GM19035 (cell line): ENCODE data around the gene GNA12.
"Not testable (repeated sequence)": the region's sequence is repeated elsewhere in the genome, so short reads cannot be mapped to it uniquely, and the experiment has no call there.

Experiments
- ATAC-seq: cut with Tn5 transposase; IDR thresholded peaks from one replicate; pipeline ENCODE4 v1.9.1; 2021; ENCODE audit not compliant: unreplicated experiment

The GNA12 gene

DNA sequence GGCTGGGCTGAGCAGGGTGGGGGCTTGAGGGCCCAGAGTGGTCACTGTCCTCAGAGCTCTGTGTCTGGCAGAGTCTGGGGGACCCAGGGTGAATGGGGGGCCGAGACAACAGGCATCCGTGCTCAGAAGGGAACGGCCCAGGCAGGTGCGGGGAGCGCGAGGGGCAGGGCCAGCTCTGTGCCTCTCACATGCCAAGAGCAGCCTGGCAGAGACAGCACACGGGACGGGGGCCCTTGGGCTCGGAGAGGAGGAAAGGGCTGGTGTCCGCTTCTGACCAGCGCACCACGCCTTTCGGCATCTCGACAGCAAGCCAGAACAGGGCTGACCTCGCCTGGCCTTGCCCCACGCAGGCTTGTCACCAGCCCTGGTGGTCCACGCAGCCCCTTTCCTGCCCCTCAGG, 142.7 kb downstream of the GNA12 start:
- no peak for ATAC-seq

DNA sequence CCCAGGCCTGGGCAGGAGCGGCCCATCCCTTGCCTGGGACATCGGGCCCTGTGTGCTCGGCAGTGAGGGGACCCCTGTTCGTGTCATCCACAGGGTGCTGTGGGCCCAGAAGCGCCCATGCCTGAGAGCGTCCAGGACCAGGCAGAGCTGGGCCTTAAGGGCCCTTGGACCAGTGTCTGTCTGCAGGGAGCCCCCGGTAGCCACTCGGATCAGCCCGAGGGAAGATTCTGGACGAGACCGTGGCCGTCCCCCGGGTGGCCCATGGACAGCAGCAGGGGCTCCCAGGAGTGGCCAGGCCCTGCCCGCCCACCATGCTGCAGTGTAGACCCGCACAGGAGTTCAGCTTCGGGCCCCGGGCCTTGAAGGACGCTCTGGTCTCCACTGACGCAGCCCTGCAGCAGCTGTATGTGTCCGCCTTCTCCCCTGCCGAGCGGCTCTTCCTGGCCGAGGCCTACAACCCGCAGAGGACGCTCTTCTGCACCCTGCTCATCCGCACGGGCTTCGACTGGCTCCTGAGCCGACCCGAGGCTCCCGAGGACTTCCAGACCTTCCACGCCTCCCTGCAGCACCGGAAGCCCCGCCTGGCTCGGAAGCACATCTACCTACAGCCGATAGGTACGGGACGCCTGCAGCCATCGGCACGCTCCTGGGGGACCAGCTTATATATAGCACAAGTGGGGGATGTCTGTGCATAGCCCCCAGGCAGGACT, 143.8 kb downstream of the GNA12 start:
- ATAC-seq, result no peak

DNA sequence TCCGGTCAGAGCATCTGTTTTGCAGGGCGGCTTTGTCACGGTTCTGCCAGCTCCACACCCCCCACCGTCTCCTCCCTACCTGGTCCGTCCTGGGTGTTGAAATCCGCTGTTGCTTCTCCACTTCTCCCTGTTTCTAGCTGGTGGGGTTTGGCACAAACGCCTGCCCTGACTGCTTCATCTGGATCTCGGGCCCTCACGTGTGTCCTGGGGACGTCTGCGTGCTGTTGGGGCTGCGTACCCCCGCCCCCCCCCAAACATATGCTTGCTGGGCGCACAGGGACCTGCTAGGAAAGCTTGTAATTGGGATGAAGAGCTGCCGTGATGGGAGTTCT, 144.9 kb downstream of the GNA12 start:
- ATAC-seq, result no peak

DNA sequence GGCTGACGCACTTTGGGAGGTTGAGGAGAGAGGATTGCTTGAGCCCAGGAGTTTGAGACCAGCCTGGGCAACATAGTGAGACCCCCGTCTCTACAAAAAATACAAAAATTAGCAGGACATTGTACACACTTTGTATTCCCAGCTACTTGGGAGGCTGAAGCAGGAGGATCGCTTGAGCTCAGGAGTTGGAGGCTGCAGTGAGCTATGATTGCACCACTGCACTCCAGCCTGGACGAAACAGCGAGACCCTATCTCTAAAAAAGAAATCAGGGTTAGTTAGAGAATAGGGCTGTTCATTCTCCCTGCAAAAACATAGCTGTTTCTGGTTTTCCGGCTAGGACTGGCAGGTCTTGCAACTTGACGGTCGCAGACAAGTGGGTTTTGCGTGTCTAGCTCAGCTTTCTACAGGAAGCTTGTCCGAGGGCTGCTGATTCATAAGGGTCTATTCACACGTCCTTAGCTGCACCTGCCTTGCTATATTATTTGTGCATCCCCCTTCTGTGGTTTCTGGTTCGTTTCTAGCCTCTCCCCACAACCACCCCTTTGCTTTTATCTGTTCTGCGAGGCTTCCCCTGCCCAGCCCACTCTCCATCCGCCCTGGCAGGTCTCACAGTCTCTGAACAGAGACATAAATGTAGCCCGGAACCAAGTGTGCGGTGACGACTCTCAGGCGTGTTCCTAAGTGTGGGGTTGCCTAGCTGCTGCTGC, 145.4 kb downstream of the GNA12 start:
- peak; percentile 89 for ATAC-seq

DNA sequence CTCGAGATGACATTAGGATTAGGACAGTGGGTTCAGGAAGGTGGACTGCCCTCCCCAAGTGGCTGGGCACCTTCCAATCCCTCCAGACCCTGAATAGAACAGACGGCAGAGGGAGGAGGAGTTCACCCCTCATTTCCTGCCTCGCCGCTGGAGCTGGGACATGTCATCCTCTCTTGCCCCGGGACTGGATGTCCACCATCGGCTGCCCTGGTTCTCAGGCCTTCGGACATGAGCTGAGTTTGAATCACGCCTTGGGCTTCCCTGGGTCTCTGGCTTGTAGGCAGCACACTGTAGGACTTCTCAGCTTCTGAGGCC, 150.0 kb downstream of the GNA12 start:
- not testable (repeated sequence) for ATAC-seq

DNA sequence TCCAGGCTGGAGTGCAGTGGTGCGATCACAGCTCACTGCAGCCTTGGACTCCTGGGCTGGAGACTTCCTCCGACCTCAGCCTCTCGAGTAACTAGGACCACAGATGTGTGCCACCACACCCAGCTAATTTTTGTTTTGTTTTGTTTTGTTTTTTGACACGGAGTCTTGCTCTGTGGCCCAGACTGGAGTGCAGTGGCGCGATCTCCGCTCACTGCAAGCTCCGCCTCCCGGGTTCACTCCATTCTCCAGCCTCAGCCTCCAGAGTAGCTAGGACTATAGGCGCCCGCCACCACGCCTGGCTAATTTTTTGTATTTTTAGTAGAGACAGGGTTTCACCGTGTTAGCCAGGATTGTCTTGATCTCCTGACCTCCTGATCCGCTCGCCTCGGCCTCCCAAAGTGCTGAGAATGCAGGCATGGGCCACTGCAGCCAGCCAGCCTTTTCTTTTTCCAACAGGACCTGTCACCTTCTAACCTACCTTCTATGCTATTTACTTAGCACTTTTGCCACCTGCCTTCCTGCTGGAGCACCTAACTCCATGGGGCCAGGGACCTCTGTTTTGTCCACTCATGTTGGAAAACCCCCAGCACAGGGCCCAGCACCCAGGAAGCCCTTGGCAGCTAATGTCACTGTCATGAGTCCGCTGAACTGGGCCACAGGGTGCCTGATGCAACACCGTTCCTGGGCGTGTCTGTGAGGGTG, 150.5 kb downstream of the GNA12 start:
- ATAC-seq, result not testable (repeated sequence)

DNA sequence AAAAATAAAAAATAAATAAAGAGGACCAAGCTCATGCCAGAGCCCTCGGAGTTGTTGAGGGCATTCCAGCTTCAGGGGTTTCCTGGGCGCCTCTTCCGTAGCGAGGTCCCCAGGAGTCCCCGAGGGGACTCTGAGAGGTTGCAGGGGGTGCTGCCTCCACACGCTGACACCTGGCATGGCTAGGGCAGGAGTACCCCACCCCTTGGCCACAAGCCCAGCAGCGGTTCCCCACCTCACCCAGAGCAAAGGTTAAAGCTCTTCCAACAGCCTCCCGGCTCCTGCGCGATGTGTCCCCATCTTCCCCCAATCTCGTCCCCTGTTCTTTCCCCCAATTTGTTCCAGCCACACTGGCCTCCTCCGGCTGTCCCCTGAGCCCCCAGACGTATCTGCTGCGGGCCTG, 151.6 kb downstream of the GNA12 start:
- ATAC-seq, result no peak

DNA sequence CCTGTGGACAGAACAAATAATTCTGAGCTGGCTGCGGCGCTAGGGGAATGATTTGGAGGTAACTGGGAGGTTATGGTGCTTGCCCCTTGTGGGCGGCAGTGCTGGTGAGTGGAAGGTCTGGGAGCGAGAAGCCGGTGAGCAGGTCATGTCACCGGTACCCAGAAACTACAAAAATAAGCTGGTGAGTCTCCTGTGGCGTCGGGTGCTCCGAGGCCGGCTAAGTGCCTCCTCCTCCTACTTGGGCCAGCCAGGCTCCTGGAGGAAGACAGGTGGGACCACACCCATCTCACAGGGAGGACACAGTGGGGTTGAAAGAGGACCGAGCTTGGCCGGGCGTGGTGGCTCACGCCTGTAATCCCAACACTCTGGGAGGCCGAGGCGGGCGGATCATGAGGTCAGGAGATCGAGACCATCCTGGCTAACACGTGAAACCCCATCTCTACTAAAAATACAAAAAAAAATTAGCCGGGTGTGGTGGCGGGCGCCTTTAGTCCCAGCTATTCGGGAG, 152.1 kb downstream of the GNA12 start:
- ATAC-seq, result not testable (repeated sequence)

DNA sequence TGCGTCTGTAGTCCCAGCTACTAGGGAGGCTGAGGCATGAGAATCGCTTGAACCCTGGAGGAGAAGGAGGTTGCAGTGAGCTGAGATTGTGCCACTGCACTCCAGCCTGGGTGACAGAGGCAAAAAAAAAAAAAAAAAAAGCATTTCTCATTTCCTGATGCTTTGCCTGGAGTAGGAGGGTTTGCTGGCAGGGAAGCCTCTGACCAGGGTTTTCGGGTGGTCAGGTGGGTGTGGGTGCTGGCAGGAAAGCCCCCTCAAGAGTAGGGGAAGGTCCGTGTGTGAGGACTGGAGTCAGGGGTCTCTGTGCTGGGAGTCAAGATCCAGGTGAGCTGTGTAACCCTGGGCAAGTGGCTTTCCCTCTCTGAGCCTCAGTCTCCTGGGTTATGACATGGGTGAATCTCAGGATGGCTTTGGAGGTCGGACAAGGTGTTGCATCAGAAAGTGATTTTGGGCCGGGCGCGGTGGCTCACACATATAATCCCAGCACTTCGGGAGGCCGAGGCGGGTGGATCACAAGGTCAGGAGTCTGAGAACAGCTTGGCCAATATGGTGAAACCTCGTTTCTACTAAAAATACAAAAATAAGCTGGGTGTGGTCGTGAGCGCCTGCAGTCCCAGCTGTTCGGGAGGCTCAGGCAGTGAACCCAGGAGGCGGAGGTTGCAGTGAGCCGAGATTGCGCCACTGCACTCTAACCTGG, 152.9 kb downstream of the GNA12 start:
- ATAC-seq, result no peak

DNA sequence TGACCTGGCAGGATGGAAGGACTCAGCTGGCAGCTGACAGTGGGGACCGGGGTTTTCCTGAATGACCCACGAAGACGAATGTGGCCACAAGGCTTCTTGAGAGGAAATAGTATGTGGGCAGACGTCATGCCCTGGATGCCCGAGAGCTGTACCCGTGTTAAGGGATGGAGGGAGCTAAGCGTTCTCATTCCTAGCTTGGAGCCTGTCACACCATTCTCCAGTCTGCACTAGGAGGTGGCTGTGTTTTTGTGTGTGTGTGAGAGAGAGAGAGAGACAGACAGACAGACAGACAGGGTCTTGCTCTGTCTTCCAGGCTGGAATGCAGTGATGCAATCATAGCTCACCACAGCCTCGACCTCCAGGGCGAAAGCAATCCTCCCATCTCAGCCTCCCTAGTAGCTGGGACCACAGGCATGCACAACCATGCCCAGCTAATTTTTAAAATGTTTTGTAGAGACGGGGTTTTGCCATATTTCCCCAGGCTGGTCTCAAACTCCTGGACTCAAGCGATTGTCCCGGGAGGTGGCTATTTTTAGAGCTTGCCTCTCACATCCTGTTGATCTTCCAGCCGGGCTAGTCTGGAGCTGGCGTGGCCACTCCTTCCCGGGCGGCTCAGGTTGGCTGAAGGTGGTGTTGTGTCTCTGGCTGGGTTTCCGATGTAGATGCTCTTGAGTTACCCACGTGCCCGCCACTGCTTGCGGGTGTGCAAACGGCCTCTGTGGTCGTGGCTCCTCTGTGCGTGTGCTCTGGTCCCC, 154.0 kb downstream of the GNA12 start:
- ATAC-seq, result no peak

DNA sequence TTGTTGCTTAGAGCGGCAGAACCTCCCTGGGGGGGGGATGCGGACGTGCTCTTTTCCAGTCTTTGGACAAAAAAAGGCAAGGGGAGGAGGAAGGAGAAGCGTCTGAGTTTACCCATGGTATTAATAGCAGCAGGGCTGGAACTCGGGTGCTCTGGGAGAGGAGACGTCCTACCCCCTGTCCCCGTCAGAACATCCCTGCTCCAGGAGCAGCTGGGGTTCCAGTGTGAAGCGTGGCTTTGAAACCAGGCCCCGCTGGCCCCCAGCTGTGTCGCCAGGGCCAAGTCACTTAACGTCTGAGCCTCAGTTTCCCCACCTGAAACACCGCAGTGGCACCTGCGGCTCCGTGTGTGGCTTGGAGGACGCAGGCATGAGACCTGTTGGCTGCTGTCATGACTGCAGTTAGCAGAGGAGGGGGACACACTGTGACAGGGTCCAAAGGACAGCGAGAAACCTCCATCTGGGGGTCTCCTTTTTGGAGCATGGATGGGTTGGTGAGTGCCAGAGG, 154.7 kb downstream of the GNA12 start:
- ATAC-seq, result no peak

DNA sequence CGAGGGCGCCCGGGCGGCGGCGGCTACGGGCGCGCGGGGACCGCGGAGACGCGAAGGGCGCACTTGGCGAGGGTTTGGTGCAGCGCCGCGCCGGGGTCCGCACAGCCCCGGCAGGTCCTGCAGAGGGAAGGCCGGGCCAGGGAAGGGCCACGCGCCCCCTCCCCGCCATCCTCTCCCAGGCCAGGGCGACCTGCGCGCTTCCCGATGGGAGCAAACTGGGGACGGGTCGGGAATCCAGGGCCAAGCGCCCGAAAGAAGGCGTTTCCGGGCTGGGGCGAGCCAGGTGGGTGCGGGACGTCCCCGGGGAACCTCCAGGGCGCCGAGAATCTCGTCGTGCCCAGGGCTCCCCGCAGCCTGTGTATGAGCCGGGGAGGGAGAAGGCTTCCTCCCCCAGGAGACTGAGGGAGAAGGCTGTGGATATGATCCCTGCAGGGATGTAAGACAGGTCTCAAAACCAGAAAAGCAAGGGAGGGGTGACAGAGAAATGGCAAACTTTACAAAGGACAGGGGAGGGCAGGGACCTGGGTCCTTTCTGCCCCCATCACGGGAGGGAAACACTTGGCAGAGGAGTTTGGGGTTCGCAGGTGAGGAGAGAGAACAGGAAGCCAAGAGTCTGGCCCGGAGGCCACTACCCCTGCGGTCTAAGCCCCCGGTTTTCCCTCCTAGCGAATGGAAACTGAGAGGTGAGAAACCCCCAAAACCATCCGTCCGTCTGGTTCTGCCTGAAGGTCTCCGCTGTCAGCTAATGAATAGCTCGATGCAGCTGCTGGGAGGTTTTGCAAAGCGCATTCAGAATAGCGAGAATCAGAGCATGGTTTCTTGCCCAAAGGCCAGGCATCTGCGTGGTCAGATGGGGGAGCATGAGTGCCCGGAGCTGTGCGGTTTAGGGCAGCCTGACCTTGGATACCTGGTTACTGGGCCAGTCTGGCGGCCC, 155.4 kb downstream of the GNA12 start:
- ATAC-seq, result peak; percentile 64

DNA sequence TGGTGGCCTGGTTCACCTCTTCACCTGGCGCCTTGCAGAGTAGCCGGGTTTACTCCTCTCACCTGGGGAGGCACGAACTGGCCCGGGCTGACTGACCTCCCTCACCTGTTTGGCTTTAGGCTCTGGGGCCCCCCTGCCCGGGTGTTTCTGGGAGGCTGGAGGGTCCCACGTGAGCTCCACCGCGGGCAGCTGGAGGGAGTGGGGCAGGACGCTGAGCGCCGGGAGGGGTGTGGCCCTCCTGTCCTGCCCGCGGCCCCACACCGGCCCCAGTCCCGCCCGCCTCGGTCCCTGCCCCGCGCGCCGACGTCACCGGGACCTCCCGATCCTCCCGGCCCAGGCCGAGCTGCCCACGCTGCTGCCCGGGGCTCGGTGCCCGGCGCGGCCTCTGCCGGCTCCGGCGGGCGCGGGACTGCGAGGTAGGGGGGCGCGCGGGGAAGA, 156.2 kb downstream of the GNA12 start, which contains the start of gene AMZ1:
AMZ1 (plus strand) TSS at position 322 of the 438 bp plus-strand sequence. CDS start 12,250 bp downstream, outside the sequence.
- no peak for ATAC-seq

DNA sequence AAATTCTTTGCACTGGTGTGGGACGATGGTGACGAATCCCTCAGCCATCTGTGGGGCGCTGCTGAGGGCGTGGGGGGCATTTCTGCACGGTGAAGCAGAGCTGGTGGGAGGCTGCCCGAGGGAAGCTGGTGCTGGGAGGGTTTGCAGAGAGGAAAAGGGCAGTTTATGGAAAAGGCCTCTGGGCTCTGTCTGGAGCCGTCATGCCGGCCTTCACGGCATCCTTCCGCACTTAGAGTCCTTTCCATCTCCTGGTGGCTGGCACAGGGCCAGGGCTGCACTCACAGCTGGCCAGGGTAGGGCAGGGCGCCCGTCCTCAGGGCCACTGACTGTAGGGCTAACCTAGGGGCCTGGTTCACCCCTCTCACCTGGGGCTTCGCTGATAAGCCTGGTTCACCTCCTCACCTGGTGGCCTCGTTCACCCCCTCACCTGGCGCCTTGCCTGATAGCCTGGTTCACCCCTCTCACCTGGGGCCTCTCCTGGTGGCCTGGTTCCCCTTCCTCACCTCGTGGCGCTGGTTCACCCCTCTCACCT, 156.7 kb downstream of the GNA12 start:
- no peak for ATAC-seq

DNA sequence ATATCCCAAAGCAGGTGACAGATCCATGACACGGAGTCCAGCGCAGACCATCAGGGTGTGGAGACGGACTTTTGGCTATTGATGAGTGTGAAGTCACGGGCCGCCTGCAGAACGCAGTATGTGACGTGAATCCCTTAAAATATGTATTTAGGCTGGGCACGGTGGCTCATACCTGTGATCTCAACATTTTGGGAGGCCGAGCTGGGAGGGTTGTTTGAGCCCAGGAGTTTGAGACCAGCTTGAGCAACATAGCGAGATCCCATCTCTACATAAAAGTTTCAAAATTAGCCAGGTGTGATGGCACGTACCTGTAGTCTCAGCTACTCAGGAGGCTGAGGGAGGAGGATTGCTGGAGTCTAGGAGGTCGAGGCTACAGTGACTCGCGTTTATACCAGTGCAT, 158.0 kb downstream of the GNA12 start:
- ATAC-seq, result no peak

DNA sequence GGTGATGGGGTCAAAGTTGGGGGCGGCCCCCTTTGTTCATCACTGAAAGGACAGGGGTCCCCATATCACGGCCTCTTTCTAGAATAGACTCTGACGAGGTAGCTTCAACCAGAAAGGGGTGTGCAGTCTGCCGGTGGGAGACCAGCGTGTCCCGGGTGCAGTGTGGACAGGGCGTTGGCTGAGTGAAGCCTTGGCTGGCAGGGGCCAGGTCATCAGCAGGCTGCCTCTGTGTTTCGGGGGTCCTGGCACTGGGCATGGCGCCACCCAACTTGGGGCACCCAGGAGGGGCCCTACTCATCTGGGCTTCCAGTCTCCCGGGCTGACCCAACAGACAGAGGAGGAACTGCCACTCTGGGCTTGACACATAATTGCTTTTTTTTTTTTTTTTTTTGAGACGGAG, 159.6 kb downstream of the GNA12 start:
- ATAC-seq, result no peak

DNA sequence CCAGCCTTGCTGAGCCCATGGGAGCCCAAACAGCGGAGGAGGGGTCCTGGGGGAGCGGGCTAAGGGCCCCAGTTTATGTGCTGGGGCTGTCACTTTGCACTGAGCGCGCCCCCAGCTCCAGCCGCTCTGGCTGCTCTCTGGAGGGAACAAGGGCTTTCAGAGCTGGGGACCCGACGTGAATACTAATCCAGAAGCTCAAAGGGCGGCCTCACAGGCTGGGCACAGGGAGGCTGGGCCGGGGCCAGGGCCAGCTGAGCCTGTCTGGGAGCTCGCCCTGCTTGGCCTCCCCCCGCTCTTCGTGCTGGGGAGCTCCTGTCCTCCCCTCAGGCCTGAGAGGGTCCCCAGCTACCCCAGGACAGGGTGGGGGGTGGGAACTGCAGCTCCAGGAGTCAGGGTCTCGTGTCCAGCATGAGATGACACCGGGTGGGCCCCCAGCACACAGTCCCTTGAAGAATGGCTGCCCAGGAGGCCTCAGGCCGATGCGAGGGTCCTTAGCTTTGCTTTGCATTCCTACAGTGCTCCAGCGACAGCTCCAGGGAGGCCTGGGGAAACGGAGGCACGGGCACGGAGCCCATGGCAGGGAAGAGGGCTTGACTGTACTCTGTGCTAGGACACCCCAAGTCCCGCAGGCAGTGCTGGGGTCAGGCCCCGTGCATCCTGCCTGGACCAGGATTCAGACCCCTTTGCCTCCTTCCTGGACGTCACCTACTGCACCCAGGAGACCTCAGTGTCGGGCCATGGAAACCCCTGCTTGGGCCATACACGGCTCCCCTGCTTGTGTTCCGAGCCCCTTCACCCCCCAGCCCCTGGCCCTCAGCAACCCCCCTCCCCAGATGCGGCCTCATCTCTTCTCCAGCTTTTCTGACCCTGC, 161.9 kb downstream of the GNA12 start:
- ATAC-seq, result no peak
